OCI-LY1 (cell line): ENCODE data around the gene PTGDS.

Source experiments
- H2AFZ ChIP-seq: fragments of 200-600 bp; sonication (generic), shearing (Covaris generic); 2 replicates; pipeline ENCODE4 v1.6.0; 2014; ENCODE audit warnings: antibody characterized with exemption, mild to moderate bottlenecking, low read length
- H3F3A ChIP-seq: fragments of 200-600 bp; sonication (generic), shearing (Covaris generic); 2 replicates; pipeline ENCODE4 v1.6.0; 2014; ENCODE audit warnings: mild to moderate bottlenecking, antibody characterized with exemption, low read length, moderate library complexity; ENCODE audit not compliant: insufficient read depth
- H3K27ac ChIP-seq: fragments of 200-600 bp; sonication (generic); 2 replicates; pipeline ENCODE4 v1.5.1; 2014; ENCODE audit warnings: low read length, mixed run types, mild to moderate bottlenecking, low read depth; ENCODE audit not compliant: poor library complexity, severe bottlenecking
- H3K27me3 ChIP-seq: fragments of 200-600 bp; sonication (generic); 2 replicates; pipeline ENCODE4 v1.6.0; 2014; ENCODE audit warnings: antibody characterized with exemption, mild to moderate bottlenecking, low read length, moderate library complexity; ENCODE audit not compliant: insufficient read depth
- H3K36me3 ChIP-seq: fragments of 200-600 bp; sonication (generic); 2 replicates; pipeline ENCODE4 v1.6.1; 2014; ENCODE audit warnings: mild to moderate bottlenecking, antibody characterized with exemption, low read length, moderate library complexity, mixed read lengths; ENCODE audit not compliant: insufficient read depth
- H3K4me1 ChIP-seq: fragments of 200-600 bp; sonication (generic); 2 replicates; pipeline ENCODE4 v1.5.1; 2014; ENCODE audit warnings: mild to moderate bottlenecking, low read length, moderate library complexity; ENCODE audit not compliant: insufficient read depth, severe bottlenecking
- H3K4me2 ChIP-seq: fragments of 200-600 bp; sonication (generic), shearing (Covaris generic); 2 replicates; pipeline ENCODE4 v1.6.1; 2014; ENCODE audit warnings: low read length
- H3K4me3 ChIP-seq: fragments of 200-600 bp; sonication (generic); 2 replicates; pipeline ENCODE4 v1.5.1; 2014; ENCODE audit warnings: low read length, low read depth, mild to moderate bottlenecking, mixed read lengths; ENCODE audit not compliant: poor library complexity, severe bottlenecking
- H3K79me2 ChIP-seq: fragments of 200-600 bp; shearing (Covaris generic); 2 replicates; pipeline ENCODE4 v1.6.1; 2016; ENCODE audit warnings: mixed run types, low read length, mixed read lengths; ENCODE audit not compliant: insufficient read depth
- H3K9ac ChIP-seq: fragments of 200-600 bp; sonication (generic), shearing (Covaris generic); 2 replicates; pipeline ENCODE4 v1.6.1; 2014; ENCODE audit warnings: mild to moderate bottlenecking, low read length, mixed read lengths
- H3K9me2 ChIP-seq: fragments of 200-600 bp; sonication (generic), shearing (Covaris generic); 2 replicates; pipeline ENCODE4 v1.6.1; 2014; ENCODE audit warnings: low read depth, mild to moderate bottlenecking, low read length, mixed read lengths
- H3K9me3 ChIP-seq: fragments of 200-600 bp; shearing (Covaris generic); 2 replicates; pipeline ENCODE4 v1.6.1; 2014; ENCODE audit warnings: low read length, mixed read lengths
- H4K20me1 ChIP-seq: fragments of 200-600 bp; sonication (generic), shearing (Covaris generic); 2 replicates; pipeline ENCODE4 v1.6.0; 2016; ENCODE audit warnings: mild to moderate bottlenecking, low read length; ENCODE audit not compliant: insufficient read depth
- EZH2 ChIP-seq: fragments of 200-600 bp; sonication (generic), shearing (Covaris generic); IDR thresholded peaks from 2 replicates; pipeline ENCODE4 v1.8.0; 2017; ENCODE audit warnings: borderline replicate concordance, mixed run types, mild to moderate bottlenecking, antibody characterized with exemption, low read length, moderate library complexity, mixed read lengths
- TF ChIP-seq, protein P1 (sequence below): fragments of 200-600 bp; sonication (generic), shearing (Covaris generic); IDR thresholded peaks from 2 replicates; pipeline ENCODE4 v1.5.1; 2017; ENCODE audit warnings: mild to moderate bottlenecking, antibody characterized with exemption, low read length, moderate library complexity, mixed read lengths

PTGDS gene

DNA sequence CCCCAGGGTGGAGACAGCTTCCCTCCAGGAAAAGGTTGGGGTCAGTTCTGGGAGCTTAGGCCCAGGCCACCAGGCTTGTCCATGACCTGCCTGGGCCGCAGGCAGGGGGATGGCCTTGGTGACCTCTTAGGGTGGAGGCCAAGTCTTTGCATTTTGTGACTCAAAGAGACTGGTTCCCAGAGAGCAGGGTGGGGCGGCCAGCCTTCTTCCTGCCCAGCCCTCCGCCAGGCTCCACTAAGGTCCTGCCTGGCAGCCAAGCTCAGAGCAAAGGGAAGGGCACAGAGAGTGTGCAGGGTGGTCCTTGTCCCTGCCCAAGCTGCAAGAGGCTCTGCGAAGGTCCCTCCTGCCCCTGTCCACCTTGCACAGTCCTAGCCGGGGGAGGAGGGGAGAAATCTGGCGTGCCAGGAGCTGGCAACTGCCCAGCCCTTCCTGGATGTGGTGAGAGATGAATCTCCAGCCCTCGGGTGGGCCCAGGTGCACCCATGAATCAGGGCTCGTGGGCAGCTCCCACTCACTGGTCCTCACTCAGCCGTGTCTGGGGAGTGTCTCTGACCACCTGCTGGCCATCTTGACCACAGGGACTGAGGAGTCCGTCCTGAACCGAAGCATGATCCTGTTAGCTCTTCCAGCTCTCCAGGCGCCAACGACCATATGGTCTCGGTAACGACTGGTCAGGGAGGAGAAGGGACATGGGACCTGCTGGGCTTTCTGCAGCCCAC, 2.3 kb upstream of the PTGDS start:
- Histone ChIP-seq H3F3A (no peaks in the 10 kb centered on the region), H3K79me2 (no peaks in the 10 kb centered on the region), H2AFZ (no peak overlapping the region), H3K9ac (no peak overlapping the region), H3K36me3 (no peaks in the 10 kb centered on the region), H3K4me2 (no peak overlapping the region), H3K4me3 (no peak overlapping the region), H3K9me2 (no peaks in the 10 kb centered on the region), H3K27ac (no peak overlapping the region), H3K9me3 (no peaks in the 10 kb centered on the region), H3K27me3 (peaks cover 4% of the 10 kb centered on the region; the same call in 1 of the 2 replicates), H4K20me1 (no peaks in the 10 kb centered on the region), H3K4me1 (no peaks in the 10 kb centered on the region)
- TF ChIP-seq, protein P1, sequence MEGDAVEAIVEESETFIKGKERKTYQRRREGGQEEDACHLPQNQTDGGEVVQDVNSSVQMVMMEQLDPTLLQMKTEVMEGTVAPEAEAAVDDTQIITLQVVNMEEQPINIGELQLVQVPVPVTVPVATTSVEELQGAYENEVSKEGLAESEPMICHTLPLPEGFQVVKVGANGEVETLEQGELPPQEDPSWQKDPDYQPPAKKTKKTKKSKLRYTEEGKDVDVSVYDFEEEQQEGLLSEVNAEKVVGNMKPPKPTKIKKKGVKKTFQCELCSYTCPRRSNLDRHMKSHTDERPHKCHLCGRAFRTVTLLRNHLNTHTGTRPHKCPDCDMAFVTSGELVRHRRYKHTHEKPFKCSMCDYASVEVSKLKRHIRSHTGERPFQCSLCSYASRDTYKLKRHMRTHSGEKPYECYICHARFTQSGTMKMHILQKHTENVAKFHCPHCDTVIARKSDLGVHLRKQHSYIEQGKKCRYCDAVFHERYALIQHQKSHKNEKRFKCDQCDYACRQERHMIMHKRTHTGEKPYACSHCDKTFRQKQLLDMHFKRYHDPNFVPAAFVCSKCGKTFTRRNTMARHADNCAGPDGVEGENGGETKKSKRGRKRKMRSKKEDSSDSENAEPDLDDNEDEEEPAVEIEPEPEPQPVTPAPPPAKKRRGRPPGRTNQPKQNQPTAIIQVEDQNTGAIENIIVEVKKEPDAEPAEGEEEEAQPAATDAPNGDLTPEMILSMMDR: no peak
- no peak for TF ChIP-seq EZH2

DNA sequence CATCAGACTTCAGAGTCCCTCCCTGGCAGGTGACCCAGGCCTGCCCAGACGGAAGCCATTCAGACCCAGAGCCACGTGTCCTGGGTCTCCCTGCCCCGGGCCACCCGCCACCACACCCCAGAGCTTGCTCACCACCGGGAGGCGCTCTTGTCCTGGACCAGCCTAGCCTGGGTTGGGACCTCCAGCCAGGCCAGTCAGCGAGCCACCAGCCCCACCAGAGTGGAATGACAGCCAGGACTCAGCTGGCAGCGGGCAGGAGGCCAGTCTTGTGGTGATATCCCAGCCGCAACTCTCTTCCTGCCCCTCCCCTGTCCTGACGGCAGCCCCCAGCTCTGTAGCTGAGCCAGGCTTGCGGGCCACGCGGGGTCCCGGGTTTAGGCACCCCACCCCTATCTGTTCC, 1.7 kb upstream of the PTGDS start:
- Histone ChIP-seq H3K4me3 (no peak overlapping the region), H3K9me3 (no peaks in the 10 kb centered on the region), H3K9me2 (no peaks in the 10 kb centered on the region), H3K27ac (no peak overlapping the region), H3K4me2 (no peak overlapping the region), H3F3A (no peaks in the 10 kb centered on the region), H3K9ac (no peak overlapping the region), H3K4me1 (no peaks in the 10 kb centered on the region), H3K27me3 (peaks cover 5% of the 10 kb centered on the region; the same call in 1 of the 2 replicates), H3K36me3 (no peaks in the 10 kb centered on the region), H2AFZ (no peak overlapping the region), H3K79me2 (no peaks in the 10 kb centered on the region), H4K20me1 (no peaks in the 10 kb centered on the region)
- TF ChIP-seq, protein P1: peak; percentile 30; the same call in 1 of the 2 replicates
- no peak for TF ChIP-seq EZH2

DNA sequence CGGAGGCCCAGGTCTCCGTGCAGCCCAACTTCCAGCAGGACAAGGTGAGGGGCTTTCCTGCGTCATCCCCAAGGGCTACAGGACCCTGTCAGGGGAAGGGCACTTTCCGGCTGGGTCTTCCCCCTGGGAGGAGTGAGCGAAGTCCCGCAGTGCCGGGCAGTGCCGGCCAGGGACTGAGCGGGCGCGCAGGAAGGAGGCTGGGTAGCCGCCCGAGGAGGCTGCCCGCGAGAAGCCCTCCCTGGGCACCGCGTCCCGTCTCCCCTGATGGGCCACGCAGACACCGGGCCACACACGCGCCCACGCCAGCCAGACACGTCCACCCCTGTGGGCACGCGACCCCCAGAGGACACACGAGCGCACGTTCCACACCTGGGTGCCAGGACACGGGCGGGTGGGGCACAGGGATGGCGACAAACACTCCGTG, 357 bp downstream of the PTGDS start:
- no peaks in the 10 kb centered on the region for H3K36me3 ChIP-seq
- no peaks in the 10 kb centered on the region for H4K20me1 ChIP-seq
- no peaks in the 10 kb centered on the region for H3K9me2 ChIP-seq
- H2AFZ ChIP-seq: no peak overlapping the region
- no peaks in the 10 kb centered on the region for H3K9me3 ChIP-seq
- no peak overlapping the region for H3K4me2 ChIP-seq
- peaks cover 9% of the 10 kb centered on the region; the same call in 1 of the 2 replicates for H3K27me3 ChIP-seq
- no peak overlapping the region for H3K4me3 ChIP-seq
- TF ChIP-seq EZH2: no peak
- TF ChIP-seq, protein P1: no peak
- H3F3A ChIP-seq: no peaks in the 10 kb centered on the region
- H3K27ac ChIP-seq: no peak overlapping the region
- H3K4me1 ChIP-seq: no peaks in the 10 kb centered on the region
- no peaks in the 10 kb centered on the region for H3K79me2 ChIP-seq
- no peak overlapping the region for H3K9ac ChIP-seq
